ENCODE measurements around the gene AMH.

Gene AMH

GRCh38 chr19:2230033-2230531 is 19.0 kb upstream of the AMH start:
- H3K4me3 ChIP-seq (ENCODE audit: low read depth, low read length), result no peak overlapping the region
- TF ChIP-seq CTCF (IDR thresholded peaks at IDR 0.05; ENCODE audit: insufficient read depth, low read depth, low read length, missing control alignments), result no peak
- no peak for DNase-seq (ENCODE audit: low read depth)

- no peak overlapping the region for H3K4me3 ChIP-seq (ENCODE audit: low read depth, low read length)
- DNase-seq (ENCODE audit: low read depth), result no peak
- no peak for TF ChIP-seq CTCF (IDR thresholded peaks at IDR 0.05; ENCODE audit: insufficient read depth, low read depth, low read length, missing control alignments)
Measured at GRCh38 chr19:2230807-2231533, 18.2 kb upstream of the AMH start.

- peak; percentile 37 for DNase-seq (ENCODE audit: low read depth)
- TF ChIP-seq CTCF (IDR thresholded peaks at IDR 0.05; ENCODE audit: insufficient read depth, low read depth, low read length, missing control alignments), result peak; percentile 13
- H3K4me3 ChIP-seq (ENCODE audit: low read depth, low read length), result no peak overlapping the region
Measured at GRCh38 chr19:2231621-2232221, 17.4 kb upstream of the AMH start.

- no peak overlapping the region for H3K4me3 ChIP-seq (ENCODE audit: low read depth, low read length)
- no peak for TF ChIP-seq CTCF (IDR thresholded peaks at IDR 0.05; ENCODE audit: insufficient read depth, low read depth, low read length, missing control alignments)
- DNase-seq (ENCODE audit: low read depth), result no peak
Measured at GRCh38 chr19:2232286-2233151, 16.6 kb upstream of the AMH start.

- no peak for TF ChIP-seq CTCF (IDR thresholded peaks at IDR 0.05; ENCODE audit: insufficient read depth, low read depth, low read length, missing control alignments)
- no peak for DNase-seq (ENCODE audit: low read depth)
- no peak overlapping the region for H3K4me3 ChIP-seq (ENCODE audit: low read depth, low read length)
Measured at GRCh38 chr19:2233601-2234280, 15.4 kb upstream of the AMH start.

GRCh38 chr19:2234996-2235380 is 14.1 kb upstream of the AMH start:
- H3K4me3 ChIP-seq (ENCODE audit: low read depth, low read length), result peak overlapping the region; percentile 76
- no peak for DNase-seq (ENCODE audit: low read depth)
- no peak for TF ChIP-seq CTCF (IDR thresholded peaks at IDR 0.05; ENCODE audit: insufficient read depth, low read depth, low read length, missing control alignments)
